IPS-NIHi7 (cell line): ENCODE measurements around the gene GIPC3.
A peak's percentile ranks its signal among the peaks of the same experiment; 100 is the strongest.
"Not testable (repeated sequence)": the region's sequence is repeated elsewhere in the genome, so short reads cannot be mapped to it uniquely, and the experiment has no call there.

ENCODE experiments used
- DNase-seq: peaks from one replicate; pipeline ENCODE4 v3.0.0; 2012; ENCODE audit warnings: mixed read lengths; ENCODE audit errors: extremely low spot score

GIPC3 gene

DNA sequence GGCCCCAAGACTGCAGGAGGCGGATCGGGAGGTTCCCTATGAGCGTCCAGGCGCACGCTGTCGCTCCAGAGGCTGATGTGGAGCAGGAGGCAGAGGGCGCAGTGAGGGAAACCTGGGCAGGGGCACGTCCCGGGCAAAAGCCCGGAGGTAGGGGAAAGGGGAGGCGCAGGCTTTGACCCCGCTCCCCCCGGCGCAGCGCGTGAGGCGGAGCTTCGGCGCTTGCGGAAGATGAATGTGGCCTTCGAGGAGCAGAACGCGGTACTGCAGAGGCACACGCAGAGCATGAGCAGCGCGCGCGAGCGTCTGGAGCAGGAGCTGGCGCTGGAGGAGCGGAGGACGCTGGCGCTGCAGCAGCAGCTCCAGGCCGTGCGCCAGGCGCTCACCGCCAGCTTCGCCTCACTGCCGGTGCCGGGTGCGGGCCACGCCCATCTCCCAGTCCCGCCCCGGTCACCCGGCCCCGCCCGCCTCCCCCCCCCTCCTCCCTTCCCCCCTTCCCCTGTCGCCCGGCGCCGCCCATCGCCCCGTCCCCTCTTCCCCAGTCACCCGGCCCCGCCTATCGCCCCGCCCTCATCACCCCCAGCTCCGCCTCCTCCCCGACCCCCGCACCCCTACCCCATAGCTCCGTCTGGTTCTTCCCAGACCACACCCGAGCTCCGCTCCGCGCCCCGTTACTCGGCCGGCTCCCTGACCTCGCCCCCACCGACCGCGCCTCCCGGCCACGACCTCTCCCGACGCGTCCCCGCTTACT, 8.4 kb upstream of the GIPC3 start:
- peak; percentile 85 for DNase-seq

DNA sequence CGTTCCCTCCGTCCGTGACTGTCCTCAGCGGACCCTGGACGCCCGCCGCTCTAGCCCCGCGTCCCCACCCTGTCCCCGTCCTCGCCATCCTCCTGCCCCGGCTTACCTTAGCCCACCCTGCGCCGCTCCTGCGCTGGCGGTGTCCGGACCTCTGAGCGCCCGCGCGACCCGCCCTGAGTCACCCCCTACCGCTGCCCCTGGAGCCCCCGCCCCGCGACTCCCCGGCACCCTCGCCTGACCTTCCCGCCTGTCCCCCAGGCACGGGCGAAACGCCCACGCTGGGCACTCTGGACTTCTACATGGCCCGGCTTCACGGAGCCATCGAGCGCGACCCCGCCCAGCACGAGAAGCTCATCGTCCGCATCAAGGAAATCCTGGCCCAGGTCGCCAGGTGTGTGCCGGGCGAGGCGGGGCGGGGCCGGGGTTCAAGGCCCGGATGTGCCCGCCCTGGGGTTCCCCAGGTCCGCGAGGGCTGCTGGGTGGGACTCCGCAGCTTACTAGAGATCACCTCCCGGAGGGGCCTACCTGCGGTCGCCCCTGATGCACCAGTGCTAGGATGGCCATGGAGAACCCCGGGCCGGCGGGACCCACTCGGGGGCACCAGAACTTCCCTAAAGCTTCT, 7.4 kb upstream of the GIPC3 start:
- DNase-seq: peak; percentile 68

DNA sequence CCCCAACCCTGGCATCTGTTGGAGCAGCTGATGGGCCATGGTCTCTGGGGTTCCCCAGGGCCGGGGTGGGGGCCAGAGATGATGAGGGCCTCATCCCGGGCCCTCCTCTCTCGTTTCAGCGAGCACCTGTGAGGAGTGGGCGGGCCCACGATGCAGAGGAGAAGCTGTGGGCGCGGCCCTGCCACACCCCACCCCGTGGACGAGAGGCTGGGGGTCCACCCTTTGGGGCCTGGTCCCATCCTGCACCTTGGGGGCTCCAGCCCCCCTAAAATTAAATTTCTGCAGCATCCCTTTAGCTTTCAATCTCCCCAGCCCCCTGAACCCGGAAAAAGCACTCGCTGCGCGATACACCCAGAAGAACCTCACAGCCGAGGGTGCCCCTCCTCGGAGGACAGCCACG, 6.9 kb upstream of the GIPC3 start:
- DNase-seq: no peak

DNA sequence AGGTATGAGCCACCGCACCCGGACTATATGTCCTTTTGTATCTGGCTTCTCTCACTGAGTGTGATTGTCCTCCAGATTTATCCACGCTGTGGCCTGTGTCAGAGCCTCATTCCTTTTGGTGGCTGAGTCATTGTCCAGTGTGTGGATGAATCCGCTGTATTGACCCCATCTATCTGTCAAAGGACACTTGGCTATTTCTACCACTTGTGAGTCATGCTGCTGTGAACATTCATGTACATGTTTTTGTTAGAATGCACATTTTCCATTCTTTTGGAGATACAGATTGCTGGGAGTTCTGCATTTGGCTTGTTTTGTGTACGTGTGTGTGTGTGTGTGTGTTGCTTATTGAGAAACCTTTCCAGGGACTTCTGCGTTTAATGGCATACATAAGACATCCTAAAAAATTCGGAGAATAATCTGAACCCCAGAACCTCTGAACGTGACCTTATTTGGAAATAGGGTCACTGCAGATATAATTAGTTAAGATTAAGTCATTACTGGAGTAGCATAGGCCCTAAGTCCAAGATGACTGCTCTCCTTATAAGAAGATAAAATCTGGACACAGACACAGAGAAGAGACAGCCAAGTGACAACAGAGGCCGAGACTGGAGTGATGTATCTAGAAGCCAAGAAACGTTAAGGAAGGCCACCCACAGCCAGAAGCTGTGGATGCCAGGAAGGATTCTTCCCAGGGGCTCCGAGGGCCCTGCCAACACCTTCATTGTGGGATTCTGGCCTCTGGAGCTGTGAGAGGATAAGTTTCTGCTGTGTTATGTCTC, 4.9 kb upstream of the GIPC3 start:
- no peak for DNase-seq

DNA sequence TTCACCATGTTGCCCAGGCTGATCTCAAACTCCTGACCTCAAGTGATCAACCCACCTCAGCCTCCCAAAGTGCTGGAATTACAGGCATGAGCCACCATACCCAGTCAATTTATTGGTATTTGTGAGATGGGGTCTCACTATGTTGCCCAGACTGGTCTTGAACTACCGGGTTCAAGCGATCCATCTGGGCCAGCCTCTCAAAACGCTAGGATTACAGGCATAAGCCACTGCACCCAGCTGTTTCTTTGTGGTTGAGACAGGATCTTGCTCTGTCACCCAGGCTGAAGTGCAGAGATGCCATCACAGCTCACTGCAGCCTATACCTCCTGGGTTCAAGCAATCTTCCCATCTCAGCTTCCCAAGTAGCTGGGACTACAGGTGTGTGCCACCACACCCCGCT, 3.5 kb upstream of the GIPC3 start:
- not testable (repeated sequence) for DNase-seq

DNA sequence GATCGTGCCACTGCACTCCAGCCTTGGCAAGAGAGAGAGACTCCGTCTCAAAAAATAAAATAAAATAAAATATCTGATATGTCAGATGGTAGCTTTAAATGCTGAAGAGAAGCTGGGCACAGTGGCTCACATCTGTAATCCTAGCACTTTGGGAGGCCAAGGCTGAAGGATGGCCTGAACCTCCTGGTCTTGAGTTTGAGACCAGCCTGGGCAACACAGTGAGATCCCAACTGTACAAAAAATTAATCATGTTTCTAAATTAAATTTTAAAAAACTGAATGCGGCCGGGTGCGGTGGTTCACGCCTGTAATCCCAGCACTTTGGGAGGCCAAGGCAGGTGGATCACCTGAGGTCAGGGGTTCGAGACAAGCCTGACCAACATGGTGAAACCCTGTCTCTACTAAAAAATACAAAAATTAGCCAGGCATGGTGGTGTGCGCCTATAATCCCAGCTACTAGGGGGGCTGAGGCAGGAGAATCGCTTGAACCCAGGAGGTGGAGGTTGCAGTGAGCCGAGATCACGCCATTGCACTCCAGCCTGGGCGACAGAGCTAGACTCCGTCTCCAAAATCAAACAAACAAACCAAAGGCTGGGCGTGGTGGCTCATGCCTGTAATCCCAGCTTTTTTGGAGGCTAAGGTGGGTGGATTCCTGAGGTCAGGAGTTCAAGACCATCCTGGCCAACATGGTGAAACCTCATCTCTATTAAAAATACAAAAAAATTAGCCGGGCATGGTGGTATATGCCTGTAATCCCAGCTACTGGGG, 1.1 kb upstream of the GIPC3 start:
- DNase-seq: not testable (repeated sequence)

DNA sequence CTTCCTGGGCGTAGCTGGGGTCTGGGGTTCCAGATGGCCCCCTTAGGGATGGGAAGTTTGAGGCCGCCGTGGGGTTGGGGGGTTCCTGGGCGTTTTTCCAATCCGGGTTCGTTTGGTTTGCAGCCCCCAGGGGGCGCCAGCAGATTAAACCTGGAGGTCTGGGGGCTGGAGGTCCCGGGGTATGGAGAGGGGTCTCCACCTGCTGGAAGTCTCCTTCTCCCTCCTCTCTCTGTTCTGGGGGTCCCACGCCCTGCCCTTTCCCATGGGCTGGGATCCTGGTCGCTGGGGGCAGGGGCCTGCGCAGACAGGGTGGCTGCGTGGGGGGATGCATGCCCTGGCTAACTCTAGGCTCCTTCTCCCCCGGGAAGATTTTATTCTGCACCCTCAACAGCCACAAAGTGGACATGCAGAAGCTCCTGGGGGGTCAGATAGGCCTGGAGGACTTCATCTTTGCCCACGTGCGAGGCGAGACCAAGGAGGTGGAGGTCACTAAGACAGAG, 899 bp downstream of the GIPC3 start:
- DNase-seq: peak; percentile 80

DNA sequence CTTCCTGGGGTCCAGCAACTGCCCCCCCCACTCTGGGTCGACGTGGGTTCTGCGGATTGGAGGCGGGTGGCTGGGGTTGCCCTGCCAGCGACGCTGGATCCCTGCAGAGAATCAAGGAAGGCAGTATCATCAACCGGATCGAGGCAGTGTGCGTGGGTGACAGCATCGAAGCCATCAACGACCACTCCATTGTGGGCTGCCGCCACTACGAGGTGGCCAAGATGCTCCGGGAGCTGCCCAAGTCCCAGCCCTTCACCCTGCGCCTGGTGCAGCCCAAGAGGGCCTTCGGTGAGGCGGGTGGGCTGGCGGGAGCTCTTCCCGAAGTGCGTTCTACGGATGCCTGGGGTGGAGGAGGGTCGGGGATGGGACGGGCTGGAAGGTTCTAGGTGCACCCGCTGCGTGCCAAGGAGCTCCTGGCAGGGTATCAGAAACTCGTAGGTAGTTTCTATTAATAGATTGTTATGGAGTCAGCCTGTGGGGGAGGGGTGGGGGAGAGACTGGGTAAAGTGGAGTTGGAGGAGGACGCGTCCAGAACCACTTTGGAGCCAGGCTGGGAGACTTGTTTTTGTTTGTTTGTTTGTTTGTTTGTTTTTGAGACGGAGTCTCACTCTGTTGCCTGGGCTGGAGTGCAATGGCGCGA, 1.5 kb downstream of the GIPC3 start:
- no peak for DNase-seq

DNA sequence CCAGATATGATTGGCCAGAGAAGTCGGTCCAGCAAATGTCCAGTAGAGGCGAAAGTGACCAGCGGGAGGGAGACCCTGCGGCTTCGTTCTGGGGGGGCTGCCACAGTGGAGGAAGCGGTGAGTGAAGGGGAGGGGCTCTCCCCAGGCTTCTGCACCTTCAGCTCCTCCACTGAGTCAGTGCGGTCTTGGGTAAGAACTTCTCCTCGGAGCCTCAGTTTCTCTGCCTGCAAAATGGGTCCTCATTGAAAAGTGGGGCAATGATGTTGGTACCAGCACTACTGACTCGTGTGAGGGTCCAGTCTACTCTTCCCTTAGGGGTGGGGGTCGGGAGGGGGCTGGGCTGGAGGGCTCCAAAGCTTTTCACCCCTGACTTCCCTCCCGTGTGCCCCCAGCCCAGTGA, 4.2 kb downstream of the GIPC3 start:
- no peak for DNase-seq

DNA sequence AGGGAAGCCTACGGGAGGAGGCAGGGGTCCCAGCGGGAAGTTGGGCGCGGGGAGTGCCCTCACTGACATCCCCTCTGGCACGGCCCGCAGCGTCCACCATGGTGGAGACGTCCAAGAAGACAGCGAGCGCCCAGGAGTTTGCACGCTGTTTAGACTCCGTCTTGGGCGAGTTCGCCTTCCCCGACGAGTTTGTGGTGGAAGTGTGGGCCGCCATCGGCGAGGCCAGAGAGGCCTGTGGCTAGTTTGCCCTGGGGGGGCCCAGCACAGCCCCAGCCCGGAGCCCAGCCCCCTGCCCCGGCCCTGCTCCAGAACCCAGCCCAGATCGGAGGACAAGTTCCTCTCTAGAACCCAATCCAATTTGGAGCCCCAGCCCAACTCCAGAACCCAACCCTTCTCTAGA, 4.7 kb downstream of the GIPC3 start:
- DNase-seq: no peak

DNA sequence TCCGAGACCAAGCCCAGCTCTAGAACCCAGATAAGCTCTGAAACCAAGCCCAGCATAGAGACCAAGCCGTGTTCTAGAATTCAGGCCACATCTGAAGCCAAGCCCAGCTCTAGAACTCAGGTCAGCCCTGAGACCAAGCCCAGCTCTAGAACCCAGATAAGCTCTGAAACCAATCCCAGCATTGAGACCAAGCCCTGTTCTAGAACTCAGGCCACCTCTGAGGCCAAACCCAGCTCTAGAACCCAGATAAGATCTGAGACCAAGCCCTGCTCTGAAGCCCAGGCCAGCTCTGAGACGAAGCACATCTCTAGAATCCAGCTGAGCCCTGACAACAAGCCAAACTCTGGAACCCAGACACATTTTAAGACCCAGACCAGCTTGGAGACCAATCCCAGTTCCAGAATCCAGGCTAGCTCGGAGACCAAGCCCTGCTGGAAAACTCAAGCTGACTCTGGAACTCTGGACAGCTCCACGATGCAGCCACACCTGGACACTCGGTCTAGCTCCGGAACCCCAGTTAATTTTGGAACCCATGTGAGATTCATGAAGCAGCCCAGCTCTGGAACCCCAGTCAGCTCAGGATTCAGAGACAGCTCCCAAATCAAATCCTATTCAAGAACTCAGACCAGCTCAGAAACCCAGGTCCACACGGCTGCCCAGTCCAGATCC, 5.8 kb downstream of the GIPC3 start:
- no peak for DNase-seq

DNA sequence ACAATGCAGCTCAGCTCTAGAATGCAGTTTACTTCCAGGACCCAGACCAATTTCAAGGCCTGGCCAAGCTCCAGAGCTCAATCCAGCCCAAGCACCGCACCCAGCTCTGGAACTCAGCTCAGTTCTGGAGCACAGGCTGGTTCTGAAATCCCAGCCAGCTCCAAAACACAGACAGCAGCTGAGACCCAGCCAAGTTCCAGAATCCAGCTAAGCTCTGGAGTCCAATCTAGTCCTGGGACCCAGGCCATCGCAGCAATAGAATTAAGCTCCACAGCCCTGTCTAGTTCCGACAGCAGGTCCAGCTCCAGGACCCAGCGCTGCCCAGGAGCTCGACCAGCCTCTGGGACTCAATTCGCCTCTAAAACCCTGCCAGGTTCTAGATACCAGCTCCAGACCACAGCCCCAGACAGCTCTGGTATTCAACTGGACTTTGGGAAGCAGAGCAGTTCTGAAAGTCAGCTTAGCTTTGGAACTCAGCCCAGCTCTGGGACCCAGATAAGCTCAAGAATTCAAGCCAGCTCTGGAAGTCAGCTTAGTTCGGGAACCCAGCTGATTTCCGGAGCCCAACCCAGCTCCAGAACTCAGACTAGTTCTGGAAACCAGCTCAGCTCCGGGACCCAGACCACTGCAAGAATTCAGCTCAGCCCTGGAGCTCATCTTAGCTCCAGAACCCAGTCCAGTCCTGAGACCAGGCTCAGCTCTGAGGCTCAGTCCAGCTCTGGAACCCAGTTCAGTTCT, 6.8 kb downstream of the GIPC3 start:
- DNase-seq: no peak

DNA sequence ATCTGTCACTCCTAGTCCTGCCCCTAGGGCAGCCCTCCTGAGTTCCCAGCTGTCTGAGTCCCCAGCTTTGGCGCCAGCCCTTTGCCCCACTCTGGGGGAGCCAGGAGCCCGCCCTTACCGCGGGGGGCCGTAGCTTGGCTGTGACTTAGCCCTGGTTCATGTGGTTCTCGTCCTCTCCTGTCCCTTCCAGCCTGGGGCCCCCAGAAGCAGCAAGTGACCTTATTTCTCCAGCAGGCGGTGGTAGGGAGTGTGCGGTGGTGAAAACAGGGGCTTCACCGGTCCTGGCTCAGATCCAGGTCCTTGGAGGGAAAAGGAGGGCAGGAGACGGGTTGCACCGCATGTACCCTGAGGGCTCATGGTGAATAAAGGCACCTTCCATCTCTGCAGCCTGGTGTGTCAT, 7.9 kb downstream of the GIPC3 start:
- peak; percentile 71 for DNase-seq

DNA sequence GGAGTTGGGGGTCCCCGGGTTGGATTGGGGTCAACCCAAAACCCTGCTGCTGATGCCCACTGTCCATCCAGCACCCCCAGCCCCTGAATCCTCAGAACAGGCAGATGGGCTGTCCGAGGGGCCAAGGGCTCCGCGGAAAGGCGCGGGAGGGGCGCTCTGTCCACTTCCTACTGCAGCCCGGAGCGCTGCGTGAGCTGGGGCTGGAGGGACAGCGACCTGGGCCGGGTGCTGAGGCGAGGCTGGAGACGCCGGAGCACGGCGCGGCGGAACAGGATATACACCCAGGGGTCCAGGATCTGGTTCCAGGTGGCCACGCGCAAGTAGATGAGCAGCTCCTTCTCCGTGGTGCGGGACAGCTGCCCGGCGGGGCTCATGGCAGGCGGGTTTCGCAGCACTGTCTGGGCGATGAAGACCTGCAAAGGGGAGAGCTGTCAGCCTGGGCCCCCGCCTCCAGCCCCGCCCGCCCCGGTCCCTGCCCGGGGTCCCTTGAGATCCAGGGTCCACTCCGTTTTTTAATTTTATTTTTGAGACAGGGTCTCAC, 10.3 kb downstream of the GIPC3 start:
- DNase-seq: no peak

DNA sequence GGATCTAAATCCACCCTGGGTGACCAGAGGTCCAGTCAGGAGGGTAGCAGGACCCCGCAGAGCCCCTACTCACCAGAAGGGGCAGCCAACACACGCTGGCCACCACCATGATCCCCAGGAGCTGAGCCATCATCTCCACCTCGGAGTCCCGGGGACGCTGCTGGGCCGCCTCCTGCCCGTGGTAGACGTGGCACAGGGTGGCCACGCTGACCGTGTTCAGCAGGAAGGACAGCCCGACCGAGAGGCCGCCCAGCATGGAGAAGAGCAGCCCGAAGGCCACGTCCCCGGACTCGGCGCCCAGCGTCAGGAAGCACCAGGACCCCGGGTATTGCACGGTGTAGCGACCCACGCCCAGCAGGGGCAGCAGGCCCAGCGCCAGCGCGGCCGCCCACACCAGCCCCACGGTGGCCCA, 14.5 kb downstream of the GIPC3 start:
- peak; percentile 83 for DNase-seq

DNA sequence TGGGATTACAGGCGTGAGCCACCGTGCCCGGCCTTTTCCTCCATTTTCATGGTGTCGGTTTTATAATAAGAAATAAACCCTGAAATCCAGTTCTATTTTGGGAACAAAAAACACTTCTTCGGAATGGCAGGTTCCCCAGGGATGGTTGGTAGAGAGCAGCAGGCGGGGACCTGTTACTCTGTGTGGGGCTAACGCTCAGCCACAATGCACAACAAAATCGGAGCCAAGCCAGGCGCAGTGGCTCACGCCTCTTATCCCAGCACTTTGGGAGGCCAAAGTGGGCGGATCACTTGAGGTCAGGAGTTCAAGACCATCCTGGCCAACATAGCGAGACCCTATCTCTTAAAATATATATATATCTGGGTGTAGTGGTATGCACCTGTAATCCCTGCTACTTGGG, 15.7 kb downstream of the GIPC3 start:
- no peak for DNase-seq

DNA sequence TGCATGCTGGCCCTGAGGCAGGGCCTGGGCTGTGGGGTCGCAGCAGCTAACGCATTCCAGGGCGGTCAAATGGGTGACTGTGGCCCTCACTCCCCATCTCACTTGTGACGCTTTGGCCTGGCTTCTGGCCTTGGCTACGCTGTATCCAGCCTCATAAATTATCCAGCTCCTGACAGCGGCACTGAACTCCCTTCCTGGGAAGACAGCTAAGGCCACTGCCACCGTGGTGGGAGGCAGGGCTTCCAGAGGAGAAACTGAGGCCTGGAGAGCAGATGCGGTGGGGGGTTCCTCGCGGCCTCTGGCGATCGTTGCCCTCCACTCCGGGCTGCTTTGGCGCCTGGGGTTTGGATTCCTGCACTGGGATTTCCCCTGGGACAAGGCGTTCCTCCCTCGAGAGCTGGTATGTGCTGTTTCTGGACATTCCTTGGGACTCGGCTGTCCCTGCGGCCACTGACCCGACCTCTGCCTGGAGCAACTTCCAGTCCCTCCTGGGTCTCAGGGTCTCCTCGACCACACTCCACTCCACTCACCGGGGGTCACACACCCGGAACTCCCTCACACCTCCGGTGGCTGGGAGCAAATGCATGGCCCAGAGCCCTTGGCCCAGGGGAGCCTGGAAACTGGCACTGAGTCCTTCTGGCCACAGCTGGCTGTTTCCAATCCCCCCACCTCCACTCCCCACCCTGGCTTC, 18.0 kb downstream of the GIPC3 start:
- DNase-seq: no peak

DNA sequence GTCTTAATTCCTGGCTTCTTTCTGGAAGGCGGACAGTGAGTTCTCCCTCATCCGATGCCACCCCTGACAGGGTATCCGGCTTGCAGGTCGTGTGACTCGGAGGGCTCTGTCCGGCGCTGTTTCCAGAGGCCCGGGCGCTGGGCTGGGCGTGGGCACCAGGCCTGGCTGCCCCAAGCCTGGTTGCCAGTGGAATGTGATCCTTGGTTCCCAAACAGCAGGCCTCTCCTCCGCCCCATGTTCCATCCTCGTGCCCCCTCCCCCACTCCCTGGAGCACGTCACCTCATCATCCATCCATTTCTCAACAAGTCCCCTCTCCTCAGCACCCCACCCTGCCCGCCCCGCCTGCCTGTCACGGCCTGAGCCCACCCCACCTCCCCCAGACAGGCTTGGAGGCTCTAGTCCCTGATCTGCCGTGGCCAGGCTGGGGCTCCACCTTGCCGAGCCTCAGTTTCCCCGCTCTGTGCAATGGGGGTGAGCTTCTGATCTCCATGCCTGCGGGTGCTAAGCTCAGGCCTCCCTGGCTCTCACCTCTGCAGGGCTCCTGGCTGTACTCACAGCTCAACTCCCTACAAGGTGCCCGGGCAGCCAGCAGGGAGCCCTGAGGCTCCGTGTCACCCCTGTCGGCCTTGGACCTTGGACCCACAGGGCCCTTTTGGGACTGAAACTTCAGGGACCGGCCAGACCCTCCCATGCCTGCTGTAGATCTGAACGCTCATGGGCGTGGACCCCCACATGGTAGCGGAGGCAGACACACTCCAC, 19.1 kb downstream of the GIPC3 start:
- no peak for DNase-seq

DNA sequence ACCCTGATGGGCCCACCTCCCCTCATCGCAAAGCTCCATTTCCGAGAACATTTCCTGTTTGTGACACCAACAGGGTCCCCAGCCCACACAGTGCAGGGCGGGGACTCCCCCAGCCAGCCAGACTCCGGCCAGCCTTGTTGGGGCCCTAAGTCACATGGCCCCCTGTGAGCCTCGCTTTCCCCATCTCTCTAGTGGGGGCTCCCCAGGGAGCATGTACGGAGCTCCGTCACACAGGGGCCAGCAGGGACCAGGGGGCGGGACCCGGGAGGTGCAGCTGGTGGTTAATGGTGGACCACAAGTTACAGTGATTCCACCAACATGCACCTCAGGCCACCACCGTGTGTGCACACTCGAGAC, 19.7 kb downstream of the GIPC3 start:
- no peak for DNase-seq
